GM19035 (cell line): ENCODE measurements around the gene RBL2.
"Not testable (repeated sequence)": the region's sequence is repeated elsewhere in the genome, so short reads cannot be mapped to it uniquely, and the experiment has no call there.

Experiments
- ATAC-seq: cut with Tn5 transposase; IDR thresholded peaks from one replicate; pipeline ENCODE4 v1.9.1; 2021; ENCODE audit not compliant: unreplicated experiment

RBL2 gene

DNA sequence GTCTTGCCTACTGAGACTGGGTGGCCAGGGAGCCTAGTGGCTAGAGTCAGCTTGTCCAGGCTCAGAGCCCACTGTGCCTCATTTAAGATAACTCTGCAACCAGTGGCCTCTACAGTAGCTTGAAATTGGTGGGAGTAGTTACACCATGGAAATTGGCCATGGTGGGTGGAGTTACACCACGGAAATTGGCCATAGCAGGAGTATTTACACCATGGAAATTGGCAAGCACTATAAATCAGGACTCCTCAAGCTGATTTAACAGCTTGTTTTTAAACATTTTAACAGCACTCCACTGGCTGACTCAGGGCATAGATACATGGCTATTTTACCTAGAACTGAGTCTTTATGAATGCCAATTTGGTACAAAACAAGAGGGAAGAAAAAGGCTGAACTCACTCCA lies 96.5 kb downstream of the RBL2 start:
- no peak for ATAC-seq

DNA sequence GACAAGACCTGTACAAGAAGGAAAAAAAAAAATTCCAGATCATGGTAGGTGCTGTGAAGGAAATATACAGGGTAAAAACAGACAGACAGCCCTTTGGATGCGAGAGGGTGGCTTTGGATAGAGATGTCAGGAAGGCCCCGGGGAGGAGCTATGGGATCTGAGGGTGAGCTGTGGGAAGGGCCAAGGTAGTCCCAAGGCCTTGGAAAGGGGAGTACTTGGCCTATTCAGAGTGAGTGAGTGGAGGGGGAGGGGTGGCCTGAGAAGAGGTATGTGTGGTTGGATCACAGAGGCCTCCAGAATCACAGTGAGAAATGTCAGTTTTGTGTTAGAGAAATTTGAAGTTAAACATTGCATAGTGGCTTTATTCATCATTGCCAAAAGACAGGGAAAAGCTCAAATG lies 99.9 kb downstream of the RBL2 start:
- no peak for ATAC-seq

DNA sequence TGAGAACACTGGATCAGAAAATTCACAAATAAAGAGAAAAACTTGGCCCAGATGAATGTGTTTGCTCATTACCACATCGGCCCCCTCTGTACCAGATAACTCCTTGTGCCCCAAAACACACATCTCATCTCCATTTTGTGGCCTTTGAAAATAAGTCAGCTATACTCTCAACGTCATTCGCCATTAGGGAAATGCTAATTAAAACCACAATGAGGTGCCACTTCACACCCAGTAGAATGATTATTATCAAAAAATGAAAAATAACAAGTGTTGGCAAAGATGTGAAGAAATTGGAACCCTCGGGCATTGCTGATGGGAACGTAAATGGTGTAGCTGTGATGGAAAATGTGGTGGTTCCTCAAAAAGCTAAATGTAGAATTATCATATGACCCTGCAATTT lies 103.4 kb downstream of the RBL2 start:
- no peak for ATAC-seq

- ATAC-seq, result not testable (repeated sequence)
Measured at GRCh38 chr16:53539346-53539745, 105.1 kb downstream of the RBL2 start.

DNA sequence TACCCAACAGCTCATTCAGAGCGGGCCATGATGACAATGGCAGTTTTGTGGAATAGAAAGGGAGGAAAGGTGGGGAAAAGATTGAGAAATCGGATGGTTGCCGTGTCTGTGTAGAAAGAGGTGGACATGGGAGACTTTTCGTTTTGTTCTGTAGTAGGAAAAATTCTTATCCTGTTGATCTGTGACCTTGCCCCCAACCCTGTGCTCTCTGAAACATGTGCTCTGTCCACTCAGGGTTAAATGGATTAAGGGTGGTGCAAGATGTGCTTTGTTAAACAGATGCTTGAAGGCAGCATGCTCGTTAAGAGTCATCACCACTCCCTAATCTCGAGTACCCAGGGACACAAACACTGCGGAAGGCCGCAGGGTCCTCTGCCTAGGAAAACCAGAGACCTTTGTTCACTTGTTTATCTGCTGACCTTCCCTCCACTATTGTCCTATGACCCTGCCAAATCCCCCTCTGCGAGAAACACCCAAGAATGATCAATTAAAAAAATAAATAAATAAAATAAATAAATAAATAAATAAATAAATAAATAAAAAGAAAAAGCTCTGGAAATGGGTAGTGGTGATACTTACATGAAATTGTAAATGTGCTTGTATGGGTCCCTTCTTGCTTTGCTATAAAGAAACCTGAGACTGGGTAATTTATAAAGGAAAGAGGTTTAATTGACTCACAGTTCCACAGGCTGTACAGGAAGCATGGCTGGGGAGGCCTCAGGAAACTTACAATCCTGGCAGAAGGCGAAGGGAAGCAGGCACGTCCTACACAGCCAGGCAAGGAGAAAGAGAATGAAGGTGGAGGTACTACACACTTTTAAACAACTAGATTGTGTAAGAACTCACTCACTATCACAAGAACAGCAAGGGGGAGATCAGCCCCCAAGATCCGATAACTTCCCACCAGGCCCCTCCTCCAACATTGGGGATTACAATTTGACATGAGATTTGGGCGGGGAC lies 105.8 kb downstream of the RBL2 start:
- ATAC-seq, result not testable (repeated sequence)
